HepG2 (cell line): Measurements from ENCODE around the gene FZD7. TPM values are rescaled to one million over a fixed set of nuclear protein-coding genes. Genes with fewer than 3 reads are reported as not detected.

Experiments used
- ATAC-seq: fragments of 200-7000 bp; cut with Tn5 transposase; 3 replicates; pipeline ENCODE4 v1.9.1; 2020; ENCODE audit warnings: mild to moderate bottlenecking, moderate library complexity
- BruUV-seq: library from RNA; stranded (reverse); fragments of 400-500 nt; replicated peaks from 2 replicates; lab custom pipeline; 2021; lab: Mats Ljungman, UMichigan
- CTCF ChIA-PET: fragments of 300-600 bp; formaldehyde crosslinking; extraction: SDS; loops from one replicate; lab custom pipeline; 2021; ENCODE audit warnings: low total read pairs, inconsistent platforms, low intra/inter-chr PET ratio; lab: Yijun Ruan, JAX
- POLR2A ChIA-PET: fragments of 350-600 bp; sonication (Branson Sonifier 250); formaldehyde crosslinking; loops from one replicate; lab custom pipeline; 2020; ENCODE audit warnings: antibody characterized with exemption, inconsistent platforms; lab: Yijun Ruan, JAX
- DNase-seq: peaks from one replicate; pipeline ENCODE4 v3.0.0-alpha.2; 2015; ENCODE audit warnings: low spot score
- FAIRE-seq: peaks from 3 replicates; lab custom pipeline; 2011; peaks lifted over from hg19 to GRCh38; lab: Jason Lieb, UNC
- H2AFZ ChIP-seq: one replicate; pipeline ENCODE4 v1.6.1; 2011; ENCODE audit warnings: low read length, inconsistent platforms
- H3K27ac ChIP-seq: fragments of 300-600 bp; 3 replicates; pipeline ENCODE4 v1.8.0; 2011; ENCODE audit warnings: mixed run types, mild to moderate bottlenecking, mixed read lengths, low read length, inconsistent platforms; ENCODE audit not compliant: insufficient read depth; ENCODE audit errors: extremely low read length
- H3K27me3 ChIP-seq, 2 experiments: fragments of 200-600 bp in 1 of 2; 2 replicates in 1 of 2; 3 replicates in 1 of 2; pipeline versions ENCODE4 v1.6.0 to v1.8.0; 2011; ENCODE audit warnings: low read length in 2 of 2, mild to moderate bottlenecking in 2 of 2, moderate library complexity in 2 of 2, inconsistent platforms in 1 of 2; ENCODE audit not compliant: insufficient read depth in 2 of 2, control insufficient read depth in 1 of 2
- H3K36me3 ChIP-seq, 2 experiments: fragments of 200-600 bp in 1 of 2; replicated peaks in 1 of 2; 2 replicates in 1 of 2; 3 replicates in 1 of 2; pipeline versions ENCODE4 v1.5.1 to v1.8.0; 2011; ENCODE audit warnings: low read length in 2 of 2, inconsistent platforms in 1 of 2; ENCODE audit not compliant: insufficient read depth in 2 of 2, control insufficient read depth in 1 of 2
- H3K4me1 ChIP-seq: 2 replicates; pipeline ENCODE4 v1.5.1; 2012; ENCODE audit warnings: low read length, inconsistent platforms; ENCODE audit not compliant: insufficient read depth
- H3K4me2 ChIP-seq: 2 replicates; pipeline ENCODE4 v1.6.0; 2011; ENCODE audit warnings: low read depth, low read length, inconsistent platforms
- H3K4me3 ChIP-seq, 3 experiments: fragments of 200-600 bp in 1 of 3; sonication (generic), shearing (Covaris generic) in 1 of 3; replicated peaks in 1 of 3; 2 replicates each; pipeline ENCODE4 v1.5.1; 2011 to 2016; ENCODE audit warnings: low read length in 3 of 3, inconsistent platforms in 2 of 3, low read depth in 2 of 3, mild to moderate bottlenecking in 2 of 3, control low read depth in 1 of 3, mixed read lengths in 1 of 3; ENCODE audit not compliant: insufficient read depth in 1 of 3
- H3K79me2 ChIP-seq: one replicate; pipeline ENCODE4 v1.6.1; 2011; ENCODE audit warnings: low read length, inconsistent platforms; ENCODE audit not compliant: insufficient read depth
- H3K9ac ChIP-seq: 2 replicates; pipeline ENCODE4 v1.6.0; 2011; ENCODE audit warnings: mild to moderate bottlenecking, low read depth, low read length, inconsistent platforms; ENCODE audit not compliant: insufficient read depth
- H3K9me3 ChIP-seq: 2 replicates; pipeline ENCODE4 v1.5.1; 2012; ENCODE audit warnings: mild to moderate bottlenecking, low read length
- H4K20me1 ChIP-seq: 2 replicates; pipeline ENCODE4 v1.6.0; 2011; ENCODE audit warnings: inconsistent platforms, mild to moderate bottlenecking, low read length, moderate library complexity; ENCODE audit not compliant: insufficient read depth
- HNRNPL ChIP-seq: fragments of 200-400 bp; formaldehyde crosslinking; IDR thresholded peaks from 2 replicates; pipeline ENCODE4 v1.6.1; 2017; ENCODE audit warnings: mild to moderate bottlenecking, low read depth, low read length
- MZF1 ChIP-seq: sonication (generic); formaldehyde crosslinking; IDR thresholded peaks from 2 replicates; pipeline ENCODE4 v1.8.1; 2023; ENCODE audit warnings: mild to moderate bottlenecking, missing genetic modification reagents, borderline replicate concordance
- TIGD3 ChIP-seq: sonication (generic); formaldehyde crosslinking; IDR thresholded peaks from 2 replicates; pipeline ENCODE4 v1.5.1; 2020; ENCODE audit warnings: mild to moderate bottlenecking, missing genetic modification reagents, borderline replicate concordance
- ZBTB39 ChIP-seq: sonication (generic); formaldehyde crosslinking; IDR thresholded peaks from 2 replicates; pipeline ENCODE4 v1.5.0; 2020; ENCODE audit warnings: missing genetic modification reagents
- ZC3H13 ChIP-seq: sonication (generic); formaldehyde crosslinking; IDR thresholded peaks from 2 replicates; pipeline ENCODE4 v1.8.1; 2023; ENCODE audit warnings: mild to moderate bottlenecking, missing genetic modification reagents, moderate library complexity
- WGBS: methylation state at CpG from one replicate; pipeline ENCODE4 v1.1.6; 2017; ENCODE audit warnings: low lambda C conversion rate; 5-methylcytosine and 5-hydroxymethylcytosine counted together
- in situ Hi-C: cut with HindIII; loops from 2 replicates; pipeline ENCODE4 v1.10.0; 2017; ENCODE audit warnings: low pct_unique_long_range_greater_than_20kb; ENCODE audit not compliant: extremely low pct_ligation_motif_present
- intact Hi-C: fragments of 100-400 bp; cut with micrococcal nuclease; formaldehyde crosslinking; loops from one replicate; pipeline ENCODE4 v1.10.0; 2022; ENCODE audit not compliant: unreplicated experiment
- polyA plus RNA-seq, 8 experiments: library from polyadenylated mRNA; depleted of rRNA in 3 of 8; stranded (reverse) in 7 of 8; unstranded in 1 of 8; fragments of >200 nt; fragmentation: Illumina TruSeq in 4 of 8; extraction: Trizol in 4 of 8; gene quantifications; 2 replicates each; pipeline versions ENCODE4 v1.2.1 to v1.2.3, GENCODE V29; 2011 to 2016; ENCODE audit warnings: low read depth in 4 of 8, missing spikeins in 1 of 8, mixed read lengths in 1 of 8; ENCODE audit not compliant: insufficient read depth in 1 of 8
- total RNA-seq, 5 experiments: library from RNA; depleted of rRNA; stranded (reverse); fragments of >200 nt; fragmentation: Illumina TruSeq; extraction: Trizol; gene quantifications; 2 replicates each; pipeline ENCODE4 v1.2.3, GENCODE V29; 2016; ENCODE audit warnings: low read depth in 1 of 5

Gene FZD7
- total and polyA plus RNA-seq, 2 of the 13 experiments (the other 11 are each of a cell fraction or from before 2014, with no cell fraction given) = 0.13 to 0.38 TPM

- Histone ChIP-seq H3K9ac (no peak overlapping the region), H3K4me3 (peak overlapping the region in 1 of 3 experiments; percentile 77; a peak in 1 of 6 replicates), H2AFZ (no peak overlapping the region), H3K27me3 (peaks cover 2 to 51% of the 10 kb centered on the region in 2 experiments; a peak in 4 of 5 replicates), H3K79me2 (no peaks in the 10 kb centered on the region), H3K4me1 (peaks cover 27% of the 10 kb centered on the region), H4K20me1 (no peaks in the 10 kb centered on the region), H3K27ac (no peak overlapping the region), H3K4me2 (no peak overlapping the region), H3K9me3 (no peaks in the 10 kb centered on the region), H3K36me3 (no peaks in the 10 kb centered on the region)
- ChIA-PET POLR2A (no interaction called here), CTCF (no interaction called here)
- BruUV-seq = no TSS peak
- ATAC-seq = no peak
- in situ Hi-C loops = no loop called here
- TF ChIP-seq TIGD3 (CRISPR knock-in tag) (no peak), ZBTB39 (CRISPR knock-in tag) (0 out of 2 replicates have a peak, but pooled peaks have one; percentile 5), ZC3H13 (CRISPR knock-in tag) (peak; percentile 55; the same call in 1 of the 2 replicates), MZF1 (CRISPR knock-in tag) (no peak), HNRNPL (0 out of 2 replicates have a peak, but pooled peaks have one; percentile 10)
- intact Hi-C loops = no loop called here
- FAIRE-seq = no peak
- DNase-seq = no peak
- 95% methylated on average over 77 of the region's 78 CpGs for WGBS
Observed at GRCh38 chr2:202035089-202035940, 1.7 kb downstream of the FZD7 start.
